Measurements from ENCODE around the gene SPIRE1.

The SPIRE1 gene

GRCh38 chr18:12441475-12442034 is 216.4 kb downstream of the SPIRE1 start:
- no peak for DNase-seq

GRCh38 chr18:12438257-12438656 is 219.7 kb downstream of the SPIRE1 start:
- no peak for DNase-seq

GRCh38 chr18:12435867-12436266 is 222.0 kb downstream of the SPIRE1 start:
- no peak for DNase-seq

- no peak for DNase-seq
These were observed 223.4 kb downstream of the SPIRE1 start for GRCh38 chr18:12434541-12434929.

GRCh38 chr18:12433829-12434540 is 223.9 kb downstream of the SPIRE1 start:
- DNase-seq: no peak

GRCh38 chr18:12432881-12433280 is 225.0 kb downstream of the SPIRE1 start:
- no peak for DNase-seq

GRCh38 chr18:12432196-12432595 is 225.7 kb downstream of the SPIRE1 start:
- no peak for DNase-seq

- DNase-seq: no peak
These were observed 226.3 kb downstream of the SPIRE1 start for GRCh38 chr18:12431561-12431960.

GRCh38 chr18:12430137-12430990 is 227.5 kb downstream of the SPIRE1 start:
- DNase-seq: no peak

- DNase-seq: no peak
These were observed 228.4 kb downstream of the SPIRE1 start for GRCh38 chr18:12429556-12429955.

- DNase-seq: no peak
These were observed 229.0 kb downstream of the SPIRE1 start for GRCh38 chr18:12428923-12429322.

GRCh38 chr18:12426924-12427323 is 231.0 kb downstream of the SPIRE1 start:
- no peak for DNase-seq

- DNase-seq: no peak
These were observed 233.7 kb downstream of the SPIRE1 start for GRCh38 chr18:12424252-12424651.

- DNase-seq: no peak
These were observed 234.1 kb downstream of the SPIRE1 start for GRCh38 chr18:12423820-12424219.

GRCh38 chr18:12423393-12423792 is 234.5 kb downstream of the SPIRE1 start:
- DNase-seq: no peak

- DNase-seq: peak; percentile 90
These were observed 235.0 kb downstream of the SPIRE1 start for GRCh38 chr18:12422936-12423335.

GRCh38 chr18:12421732-12422131 is 236.2 kb downstream of the SPIRE1 start:
- peak; percentile 54 for DNase-seq

- DNase-seq: peak; percentile 82
These were observed 237.0 kb downstream of the SPIRE1 start for GRCh38 chr18:12420821-12421421.

- DNase-seq: no peak
These were observed 240.2 kb downstream of the SPIRE1 start for GRCh38 chr18:12417687-12418086.

GRCh38 chr18:12416098-12416729 is 241.7 kb downstream of the SPIRE1 start:
- no peak for DNase-seq

- DNase-seq: no peak
These were observed 246.5 kb downstream of the SPIRE1 start for GRCh38 chr18:12411456-12411855.

- DNase-seq: peak; percentile 71
These were observed 247.2 kb downstream of the SPIRE1 start for GRCh38 chr18:12410747-12411146.

- no peak for DNase-seq
These were observed 247.8 kb downstream of the SPIRE1 start for GRCh38 chr18:12410081-12410481.
